Lung (tissue), 12 donors: ENCODE results near the gene CNGB1. TPM values are rescaled to one million over a fixed set of nuclear protein-coding genes. Genes with fewer than 3 reads are reported as not detected.
A peak's percentile ranks its signal among the peaks of the same experiment; 100 is the strongest.

ENCODE experiments used
- ATAC-seq: fragments of 200-7000 bp; cut with Tn5 transposase; one replicate; pipeline ENCODE4 v1.9.1; 2020; ENCODE audit warnings: moderate number of reproducible peaks; ENCODE audit not compliant: insufficient read depth, low FRiP score
- DNase-seq, 3 donors: peaks; one replicate each; pipeline ENCODE4 v3.0.0-alpha.2; 2013 to 2017
- H3K27ac ChIP-seq, 2 donors: one replicate each; pipeline ENCODE4 v1.5.1; 2013; ENCODE audit warnings: mild to moderate bottlenecking in 2 of 2, moderate library complexity in 2 of 2, control low read depth in 1 of 2, inconsistent platforms in 1 of 2, low read depth in 1 of 2, low read length in 1 of 2
- H3K27me3 ChIP-seq, 3 donors: one replicate each; pipeline ENCODE4 v1.5.1; 2013; ENCODE audit warnings: low read length in 2 of 3; ENCODE audit not compliant: control insufficient read depth in 3 of 3, insufficient read depth in 3 of 3
- H3K36me3 ChIP-seq, 4 donors: one replicate each; pipeline ENCODE4 v1.5.1; 2013; ENCODE audit warnings: low read length in 4 of 4, mild to moderate bottlenecking in 1 of 4, moderate library complexity in 1 of 4; ENCODE audit not compliant: control insufficient read depth in 4 of 4, insufficient read depth in 4 of 4
- H3K4me1 ChIP-seq, 5 donors: one replicate each; pipeline ENCODE4 v1.5.1; 2013; ENCODE audit warnings: low read length in 5 of 5, mild to moderate bottlenecking in 2 of 5, moderate library complexity in 1 of 5; ENCODE audit not compliant: control insufficient read depth in 5 of 5, insufficient read depth in 5 of 5
- H3K4me3 ChIP-seq: one replicate; pipeline ENCODE4 v1.5.1; 2013; ENCODE audit warnings: mild to moderate bottlenecking, control low read depth, moderate library complexity
- H3K9ac ChIP-seq, 2 donors: one replicate each; pipeline ENCODE4 v1.5.1; 2013; ENCODE audit warnings: low read length in 2 of 2, control low read depth in 1 of 2; ENCODE audit not compliant: insufficient read depth in 1 of 2
- H3K9me3 ChIP-seq, 4 donors: one replicate each; pipeline ENCODE4 v1.5.1; 2013; ENCODE audit warnings: low read length in 3 of 4, mild to moderate bottlenecking in 1 of 4, moderate library complexity in 1 of 4; ENCODE audit not compliant: control insufficient read depth in 4 of 4, insufficient read depth in 3 of 4
- CTCF ChIP-seq: IDR thresholded peaks from 2 replicates; pipeline ENCODE4 v1.5.1; 2012; ENCODE audit warnings: mild to moderate bottlenecking; ENCODE audit errors: control extremely low read depth, extremely low read depth
- WGBS, 2 donors: extraction: QIAGEN DNeasy Blood & Tissue Kit; methylation state at CpG; one replicate each; pipeline ENCODE4 v1.1.7; 2013; 5-methylcytosine and 5-hydroxymethylcytosine counted together
- polyA plus RNA-seq, 2 donors: library from polyadenylated mRNA; stranded (reverse); fragments of 200-250 nt; gene quantifications; one replicate each; pipeline ENCODE4 v1.2.1, GENCODE V29; 2013
- total RNA-seq, 2 donors: library from RNA; depleted of rRNA in 1 of 2; stranded (reverse); fragments of >200 nt in 1 of 2; gene quantifications; one replicate each; pipeline ENCODE4 v1.2.1, GENCODE V29; 2014 to 2021
- donor health status: control.
- donor health status: control.
- donor health status: Bipolar disorder and iron deficiency.
- donor health status: healthy.
- donor health status: DM: yes; HTN: yes; CAD: no.

The CNGB1 gene
- total and polyA plus RNA-seq, 4 donors: 0.14 to 0.43 (median 0.19) TPM

- Histone ChIP-seq H3K9me3 (no peaks in the 10 kb centered on the region), H3K27ac (peak overlapping the region in 1 of 2 donors; percentile 55), H3K4me3 (peak overlapping the region; percentile 44), H3K36me3 (no peaks in the 10 kb centered on the region), H3K4me1 (peaks cover 0 to 10% (median 0%) of the 10 kb centered on the region in 5 donors), H3K27me3 (peaks cover 0 to 17% (median 5%) of the 10 kb centered on the region in 3 donors), H3K9ac (no peak overlapping the region)
- ATAC-seq: peak; percentile 92
- no peak for TF ChIP-seq CTCF
- peak; percentile 83 to 92 (median 92) for DNase-seq
- 10% methylated on average over 63 to 64 of the region's 64 CpGs for WGBS, 2 donors
These were observed 13.7 kb upstream of the CNGB1 start for GRCh38 chr16:57984443-57985203.

- no peak overlapping the region for H3K9ac ChIP-seq
- peaks cover 0 to 10% (median 0%) of the 10 kb centered on the region in 5 donors for H3K4me1 ChIP-seq
- DNase-seq: no peak
- peaks cover 0 to 17% (median 5%) of the 10 kb centered on the region in 3 donors for H3K27me3 ChIP-seq
- 86 to 87% methylated on average over 5 of the region's 5 CpGs for WGBS, 2 donors
- no peak overlapping the region for H3K4me3 ChIP-seq
- TF ChIP-seq CTCF: no peak
- no peak overlapping the region for H3K27ac ChIP-seq
- H3K9me3 ChIP-seq: no peaks in the 10 kb centered on the region
- no peaks in the 10 kb centered on the region for H3K36me3 ChIP-seq
- no peak for ATAC-seq
These were observed 11.5 kb upstream of the CNGB1 start for GRCh38 chr16:57982385-57982784.

GRCh38 chr16:57981636-57982035 lies 10.7 kb upstream of the CNGB1 start:
- Histone ChIP-seq H3K27me3 (peaks cover 0 to 17% (median 5%) of the 10 kb centered on the region in 3 donors), H3K4me3 (no peak overlapping the region), H3K27ac (no peak overlapping the region), H3K4me1 (peaks cover 0 to 10% (median 0%) of the 10 kb centered on the region in 5 donors), H3K9me3 (no peaks in the 10 kb centered on the region), H3K36me3 (no peaks in the 10 kb centered on the region), H3K9ac (no peak overlapping the region)
- no peak for DNase-seq
- WGBS, 2 donors: 92 to 93% methylated on average over 7 of the region's 7 CpGs
- no peak for TF ChIP-seq CTCF
- no peak for ATAC-seq
